K562 (cell line): Measurements from ENCODE around the gene TMEM164. TPM values are rescaled to one million over a fixed set of nuclear protein-coding genes. Genes with fewer than 3 reads are reported as not detected.
A peak's percentile ranks its signal among the peaks of the same experiment; 100 is the strongest.

Experiments
- ATF7 ChIP-seq: fragments of 450-650 bp; IDR thresholded peaks from 2 replicates; pipeline ENCODE4 v1.7.1; 2014; ENCODE audit warnings: mild to moderate bottlenecking, moderate library complexity
- CXXC5 ChIP-seq: fragments of 250-450 bp; sonication (Bioruptor Pico); IDR thresholded peaks from 2 replicates; pipeline ENCODE4 v1.8.0; 2022; ENCODE audit warnings: inconsistent platforms, mild to moderate bottlenecking, moderate library complexity
- ELF1 ChIP-seq: fragments of 200-800 bp; sonication (Bioruptor generic); IDR thresholded peaks from 2 replicates; pipeline ENCODE4 v1.6.1; 2016; ENCODE audit warnings: missing genetic modification characterization, missing compliant biosample characterization
- KDM5B ChIP-seq: fragments of 200-600 bp; sonication (generic); IDR thresholded peaks from 2 replicates; pipeline ENCODE4 v1.6.1; 2012; ENCODE audit warnings: low read depth, mild to moderate bottlenecking, moderate library complexity, low read length, control low read depth, inconsistent platforms; ENCODE audit not compliant: insufficient replicate concordance
- MCM2 ChIP-seq: fragments of 450-650 bp; IDR thresholded peaks from 2 replicates; pipeline ENCODE4 v1.6.1; 2017; ENCODE audit warnings: low read depth, mild to moderate bottlenecking
- NCOA1 ChIP-seq: fragments of 450-650 bp; IDR thresholded peaks from 2 replicates; pipeline ENCODE4 v1.6.1; 2016; ENCODE audit warnings: low read depth
- PHB ChIP-seq: fragments of 250-450 bp; sonication (Bioruptor Pico); IDR thresholded peaks from 2 replicates; pipeline ENCODE4 v1.5.0; 2021
- POLR2H ChIP-seq: IDR thresholded peaks from 2 replicates; pipeline ENCODE4 v1.6.1; 2016; ENCODE audit warnings: missing genetic modification characterization, low read depth, mild to moderate bottlenecking, control low read depth, missing compliant biosample characterization, moderate library complexity
- RBFOX2 ChIP-seq: fragments of 200-400 bp; formaldehyde crosslinking; IDR thresholded peaks from 2 replicates; pipeline ENCODE4 v1.6.1; 2017; ENCODE audit warnings: low read depth, mild to moderate bottlenecking, low read length, moderate library complexity
- THRB ChIP-seq: fragments of 450-650 bp; formaldehyde crosslinking; conservative IDR thresholded peaks from 2 replicates; pipeline ENCODE4 v1.4.0; 2022; ENCODE audit warnings: mild to moderate bottlenecking, missing genetic modification characterization
- ZBED1 ChIP-seq: IDR thresholded peaks from 2 replicates; pipeline ENCODE4 v1.6.1; 2014
- ZBTB2 ChIP-seq: fragments of 450-650 bp; IDR thresholded peaks from 2 replicates; pipeline ENCODE4 v1.6.1; 2016; ENCODE audit warnings: antibody characterized with exemption
- ZNF584 ChIP-seq: fragments of 200-800 bp; sonication (Bioruptor generic); IDR thresholded peaks from 2 replicates; pipeline ENCODE4 v1.6.1; 2016; ENCODE audit warnings: low read depth, mild to moderate bottlenecking, missing genetic modification characterization, missing compliant biosample characterization
- polyA plus RNA-seq, 8 experiments: library from polyadenylated mRNA; depleted of rRNA in 4 of 8; stranded (reverse) in 5 of 8; unstranded in 3 of 8; fragments of >200 nt; fragmentation: Nextera tagmentation in 2 of 8; fragmentation: Illumina TruSeq in 1 of 8; extraction: Ambion mirVana in 2 of 8; extraction: Trizol in 1 of 8; gene quantifications; 2 replicates each; pipeline versions ENCODE4 v1.2.1 to v1.2.3, GENCODE V29; 2011 to 2014; ENCODE audit warnings: inconsistent platforms in 1 of 8, missing spikeins in 1 of 8
- total RNA-seq, 7 experiments: library from RNA; depleted of rRNA in 6 of 7; stranded (reverse); fragments of >200 nt in 6 of 7; fragmentation: Illumina TruSeq in 2 of 7; extraction: Trizol in 2 of 7; gene quantifications; 2 replicates each; pipeline versions ENCODE4 v1.2.1 to v1.2.3, GENCODE V29; 2011 to 2021; ENCODE audit warnings: low replicate concordance in 1 of 7
- TF ChIP-seq, protein P1 (sequence below): fragments of 450-650 bp; IDR thresholded peaks from 2 replicates; pipeline ENCODE4 v1.6.1; 2016
- TF ChIP-seq, protein P2 (sequence below), 2 experiments: fragments of 450-650 bp; IDR thresholded peaks; 2 replicates each; pipeline ENCODE4 v1.6.1; 2018; ENCODE audit warnings: mild to moderate bottlenecking in 2 of 2, low read depth in 1 of 2; ENCODE audit not compliant: partially characterized antibody in 2 of 2
- TF ChIP-seq, protein P3 (sequence below): sonication (generic); formaldehyde crosslinking; IDR thresholded peaks from 2 replicates; pipeline ENCODE4 v1.8.1; 2023; ENCODE audit warnings: mild to moderate bottlenecking, missing genetic modification reagents

TMEM164 gene
- total and polyA plus RNA-seq, 9 of the 15 experiments (the other 6 are each of a cell fraction or from before 2014, with no cell fraction given), result 2.4 to 57.3 (median 23.1) TPM

DNA sequence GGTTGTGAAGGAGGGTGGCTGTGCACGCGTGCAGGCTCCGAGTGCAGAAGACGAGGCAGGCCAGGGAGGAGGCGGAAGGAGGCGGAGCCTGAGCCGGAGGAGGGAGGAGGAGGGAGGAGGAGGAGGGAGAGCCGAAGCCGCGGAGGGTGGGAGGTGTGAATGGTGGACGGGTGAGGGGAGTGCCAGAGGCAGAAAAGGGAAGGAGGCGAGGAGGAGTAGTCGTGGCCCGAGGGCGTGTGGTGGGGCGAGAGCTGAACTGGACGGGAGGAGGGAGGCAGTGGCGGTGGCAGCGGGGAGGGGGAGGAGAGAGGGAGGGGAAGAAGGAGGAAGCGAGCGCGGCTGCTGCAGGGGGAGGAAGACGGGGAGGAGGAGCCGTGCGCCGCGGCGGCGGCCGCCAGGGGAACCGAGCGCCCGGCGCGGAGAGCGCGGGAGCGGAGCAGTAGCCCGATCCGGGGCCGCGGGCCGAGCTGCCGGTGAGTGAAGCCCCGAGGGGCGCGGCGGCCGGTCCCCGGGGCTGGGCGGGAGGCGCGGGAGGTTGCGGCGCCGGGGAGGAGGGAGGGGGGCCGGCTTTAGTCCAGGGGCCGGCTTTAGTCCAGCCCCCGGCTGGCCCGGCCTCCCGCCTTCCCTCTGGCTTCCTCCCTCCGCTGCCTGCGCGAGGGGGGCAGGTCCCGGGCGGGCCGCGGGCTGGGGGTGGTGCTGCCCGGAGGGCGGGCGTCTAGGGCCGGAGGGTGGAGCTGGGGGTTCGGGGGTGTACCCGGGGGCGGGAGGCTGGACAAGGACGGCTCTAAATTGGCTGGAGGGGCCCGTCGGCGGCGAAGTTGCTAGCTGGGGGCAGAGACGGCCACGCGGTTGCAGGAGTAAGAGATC is at the start of gene TMEM164 (continued):
- TF ChIP-seq, protein P1, sequence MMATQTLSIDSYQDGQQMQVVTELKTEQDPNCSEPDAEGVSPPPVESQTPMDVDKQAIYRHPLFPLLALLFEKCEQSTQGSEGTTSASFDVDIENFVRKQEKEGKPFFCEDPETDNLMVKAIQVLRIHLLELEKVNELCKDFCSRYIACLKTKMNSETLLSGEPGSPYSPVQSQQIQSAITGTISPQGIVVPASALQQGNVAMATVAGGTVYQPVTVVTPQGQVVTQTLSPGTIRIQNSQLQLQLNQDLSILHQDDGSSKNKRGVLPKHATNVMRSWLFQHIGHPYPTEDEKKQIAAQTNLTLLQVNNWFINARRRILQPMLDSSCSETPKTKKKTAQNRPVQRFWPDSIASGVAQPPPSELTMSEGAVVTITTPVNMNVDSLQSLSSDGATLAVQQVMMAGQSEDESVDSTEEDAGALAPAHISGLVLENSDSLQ, result peak; percentile 81
- TF ChIP-seq CXXC5 (peak; percentile 27), RBFOX2 (peak; percentile 81), PHB (CRISPR knock-in tag) (no peak), ZNF584 (CRISPR knock-in tag) (no peak), ZBTB2 (0 out of 2 replicates have a peak, but pooled peaks have one; percentile 16), ZBED1 (0 out of 2 replicates have a peak, but pooled peaks have one; percentile 10), POLR2H (0 out of 2 replicates have a peak, but pooled peaks have one; percentile 43), KDM5B (peak; percentile 21), MCM2 (peak; percentile 92), ELF1 (tag) (peak; percentile 76), ATF7 (no peak), NCOA1 (peak; percentile 74; the same call in 1 of the 2 replicates), THRB (CRISPR knock-in tag) (0 out of 2 replicates have a peak, but pooled peaks have one; percentile 83)
- TF ChIP-seq, protein P2, sequence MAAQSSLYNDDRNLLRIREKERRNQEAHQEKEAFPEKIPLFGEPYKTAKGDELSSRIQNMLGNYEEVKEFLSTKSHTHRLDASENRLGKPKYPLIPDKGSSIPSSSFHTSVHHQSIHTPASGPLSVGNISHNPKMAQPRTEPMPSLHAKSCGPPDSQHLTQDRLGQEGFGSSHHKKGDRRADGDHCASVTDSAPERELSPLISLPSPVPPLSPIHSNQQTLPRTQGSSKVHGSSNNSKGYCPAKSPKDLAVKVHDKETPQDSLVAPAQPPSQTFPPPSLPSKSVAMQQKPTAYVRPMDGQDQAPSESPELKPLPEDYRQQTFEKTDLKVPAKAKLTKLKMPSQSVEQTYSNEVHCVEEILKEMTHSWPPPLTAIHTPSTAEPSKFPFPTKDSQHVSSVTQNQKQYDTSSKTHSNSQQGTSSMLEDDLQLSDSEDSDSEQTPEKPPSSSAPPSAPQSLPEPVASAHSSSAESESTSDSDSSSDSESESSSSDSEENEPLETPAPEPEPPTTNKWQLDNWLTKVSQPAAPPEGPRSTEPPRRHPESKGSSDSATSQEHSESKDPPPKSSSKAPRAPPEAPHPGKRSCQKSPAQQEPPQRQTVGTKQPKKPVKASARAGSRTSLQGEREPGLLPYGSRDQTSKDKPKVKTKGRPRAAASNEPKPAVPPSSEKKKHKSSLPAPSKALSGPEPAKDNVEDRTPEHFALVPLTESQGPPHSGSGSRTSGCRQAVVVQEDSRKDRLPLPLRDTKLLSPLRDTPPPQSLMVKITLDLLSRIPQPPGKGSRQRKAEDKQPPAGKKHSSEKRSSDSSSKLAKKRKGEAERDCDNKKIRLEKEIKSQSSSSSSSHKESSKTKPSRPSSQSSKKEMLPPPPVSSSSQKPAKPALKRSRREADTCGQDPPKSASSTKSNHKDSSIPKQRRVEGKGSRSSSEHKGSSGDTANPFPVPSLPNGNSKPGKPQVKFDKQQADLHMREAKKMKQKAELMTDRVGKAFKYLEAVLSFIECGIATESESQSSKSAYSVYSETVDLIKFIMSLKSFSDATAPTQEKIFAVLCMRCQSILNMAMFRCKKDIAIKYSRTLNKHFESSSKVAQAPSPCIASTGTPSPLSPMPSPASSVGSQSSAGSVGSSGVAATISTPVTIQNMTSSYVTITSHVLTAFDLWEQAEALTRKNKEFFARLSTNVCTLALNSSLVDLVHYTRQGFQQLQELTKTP (IDR thresholded peaks at IDR 0.05; ENCODE audit: low read depth in 1 of 2, partially characterized antibody in 2 of 2), result peak in 1 of 2 experiments; percentile 22
- TF ChIP-seq, protein P3, sequence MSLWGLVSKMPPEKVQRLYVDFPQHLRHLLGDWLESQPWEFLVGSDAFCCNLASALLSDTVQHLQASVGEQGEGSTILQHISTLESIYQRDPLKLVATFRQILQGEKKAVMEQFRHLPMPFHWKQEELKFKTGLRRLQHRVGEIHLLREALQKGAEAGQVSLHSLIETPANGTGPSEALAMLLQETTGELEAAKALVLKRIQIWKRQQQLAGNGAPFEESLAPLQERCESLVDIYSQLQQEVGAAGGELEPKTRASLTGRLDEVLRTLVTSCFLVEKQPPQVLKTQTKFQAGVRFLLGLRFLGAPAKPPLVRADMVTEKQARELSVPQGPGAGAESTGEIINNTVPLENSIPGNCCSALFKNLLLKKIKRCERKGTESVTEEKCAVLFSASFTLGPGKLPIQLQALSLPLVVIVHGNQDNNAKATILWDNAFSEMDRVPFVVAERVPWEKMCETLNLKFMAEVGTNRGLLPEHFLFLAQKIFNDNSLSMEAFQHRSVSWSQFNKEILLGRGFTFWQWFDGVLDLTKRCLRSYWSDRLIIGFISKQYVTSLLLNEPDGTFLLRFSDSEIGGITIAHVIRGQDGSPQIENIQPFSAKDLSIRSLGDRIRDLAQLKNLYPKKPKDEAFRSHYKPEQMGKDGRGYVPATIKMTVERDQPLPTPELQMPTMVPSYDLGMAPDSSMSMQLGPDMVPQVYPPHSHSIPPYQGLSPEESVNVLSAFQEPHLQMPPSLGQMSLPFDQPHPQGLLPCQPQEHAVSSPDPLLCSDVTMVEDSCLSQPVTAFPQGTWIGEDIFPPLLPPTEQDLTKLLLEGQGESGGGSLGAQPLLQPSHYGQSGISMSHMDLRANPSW (CRISPR knock-in tag), result no peak
